HG03108 (cell line): Measurements from ENCODE around the gene RPTN.

Experiments used
- ATAC-seq: cut with Tn5 transposase; IDR thresholded peaks from one replicate; pipeline ENCODE4 v1.9.1; 2021; ENCODE audit warnings: moderate library complexity; ENCODE audit not compliant: unreplicated experiment

The RPTN gene

GRCh38 chr1:152159144-152159543, at the start of gene RPTN:
TSS of gene RPTN (minus strand) at chr1:152159228. CDS start at chr1:152157889, 1,339 bp downstream.
- no peak for ATAC-seq

- no peak for ATAC-seq
Observed at GRCh38 chr1:152198982-152199381, 40.0 kb upstream of the RPTN start.

GRCh38 chr1:152197361-152197941, 38.4 kb upstream of the RPTN start:
- no peak for ATAC-seq

GRCh38 chr1:152191711-152192110, 32.7 kb upstream of the RPTN start:
- no peak for ATAC-seq

- ATAC-seq: no peak
Observed at GRCh38 chr1:152191260-152191659, 32.2 kb upstream of the RPTN start.

- ATAC-seq: no peak
Observed at GRCh38 chr1:152190589-152190988, 31.6 kb upstream of the RPTN start.

- ATAC-seq: no peak
Observed at GRCh38 chr1:152189657-152190442, 30.8 kb upstream of the RPTN start.

GRCh38 chr1:152188673-152189591, 29.9 kb upstream of the RPTN start:
- no peak for ATAC-seq

GRCh38 chr1:152186556-152187285, 27.7 kb upstream of the RPTN start:
- no peak for ATAC-seq

GRCh38 chr1:152185544-152186391, 26.7 kb upstream of the RPTN start:
- ATAC-seq: no peak

GRCh38 chr1:152182944-152183361, 23.9 kb upstream of the RPTN start:
- ATAC-seq: no peak

- no peak for ATAC-seq
Observed at GRCh38 chr1:152182431-152182830, 23.4 kb upstream of the RPTN start.

GRCh38 chr1:152179566-152179965, 20.5 kb upstream of the RPTN start:
- no peak for ATAC-seq

GRCh38 chr1:152170287-152170905, 11.4 kb upstream of the RPTN start:
- ATAC-seq: no peak

- no peak for ATAC-seq
Observed at GRCh38 chr1:152169366-152170025, 10.5 kb upstream of the RPTN start.

- no peak for ATAC-seq
Observed at GRCh38 chr1:152168535-152168868, 9.5 kb upstream of the RPTN start.

GRCh38 chr1:152167835-152168534, 9.0 kb upstream of the RPTN start:
- no peak for ATAC-seq

GRCh38 chr1:152166966-152167365, 7.9 kb upstream of the RPTN start:
- no peak for ATAC-seq
